SK-N-SH treated with all-trans-retinoic acid at 6 μM for 48 hours (cell line): ENCODE data around the gene MT1F.

Source experiments
- ATAC-seq: fragments of 200-7000 bp; cut with Tn5 transposase; 3 replicates; pipeline ENCODE4 v1.9.1; 2020; ENCODE audit warnings: mild to moderate bottlenecking, moderate library complexity
- BACH2 ChIP-seq: fragments of 250-450 bp; sonication (Bioruptor Pico); IDR thresholded peaks from 2 replicates; pipeline ENCODE4 v1.9.0; 2021; ENCODE audit warnings: mild to moderate bottlenecking, borderline replicate concordance
- CREB5 ChIP-seq: fragments of 250-450 bp; sonication (Bioruptor Pico); IDR thresholded peaks from 2 replicates; pipeline ENCODE4 v1.5.1; 2020; ENCODE audit warnings: low read depth, mild to moderate bottlenecking, moderate library complexity
- CSDC2 ChIP-seq: fragments of 250-450 bp; sonication (Bioruptor Pico); IDR thresholded peaks from 2 replicates; pipeline ENCODE4 v1.5.0; 2020; ENCODE audit warnings: mild to moderate bottlenecking, moderate library complexity
- CSRNP3 ChIP-seq: fragments of 250-450 bp; sonication (Bioruptor Pico); IDR thresholded peaks from 2 replicates; pipeline ENCODE4 v1.5.1; 2021; ENCODE audit warnings: mild to moderate bottlenecking, moderate library complexity
- ESRRG ChIP-seq: fragments of 250-450 bp; sonication (Bioruptor Pico); IDR thresholded peaks from 2 replicates; pipeline ENCODE4 v1.6.1; 2021; ENCODE audit warnings: mild to moderate bottlenecking
- GLIS3 ChIP-seq: fragments of 250-450 bp; sonication (Bioruptor Pico); IDR thresholded peaks from 2 replicates; pipeline ENCODE4 v1.5.0; 2020; ENCODE audit warnings: mild to moderate bottlenecking, moderate library complexity
- ISL1 ChIP-seq: fragments of 250-450 bp; sonication (Bioruptor Pico); IDR thresholded peaks from 2 replicates; pipeline ENCODE4 v2.1.2; 2022; ENCODE audit warnings: mild to moderate bottlenecking, moderate library complexity
- OSR1 ChIP-seq: fragments of 250-450 bp; sonication (Bioruptor Pico); IDR thresholded peaks from 2 replicates; pipeline ENCODE4 v1.8.0; 2022; ENCODE audit warnings: moderate library complexity, mild to moderate bottlenecking, inconsistent platforms
- PATZ1 ChIP-seq: fragments of 250-450 bp; sonication (Bioruptor Pico); IDR thresholded peaks from 2 replicates; pipeline ENCODE4 v1.8.0; 2020; ENCODE audit warnings: mild to moderate bottlenecking, moderate library complexity, borderline replicate concordance
- POU6F1 ChIP-seq: fragments of 250-450 bp; sonication (Bioruptor Pico); IDR thresholded peaks from 2 replicates; pipeline ENCODE4 v1.8.0; 2021; ENCODE audit warnings: low read depth, mild to moderate bottlenecking, moderate library complexity, borderline replicate concordance
- PPARA ChIP-seq: fragments of 250-450 bp; sonication (Bioruptor Pico); IDR thresholded peaks from 2 replicates; pipeline ENCODE4 v1.5.0; 2020; ENCODE audit warnings: mild to moderate bottlenecking, borderline replicate concordance
- RARB ChIP-seq: fragments of 250-450 bp; sonication (Bioruptor Pico); IDR thresholded peaks from 2 replicates; pipeline ENCODE4 v1.8.0; 2021; ENCODE audit warnings: mild to moderate bottlenecking, moderate library complexity
- SNAI2 ChIP-seq: fragments of 250-450 bp; sonication (Bioruptor Pico); IDR thresholded peaks from 2 replicates; pipeline ENCODE4 v1.5.0; 2020; ENCODE audit warnings: mild to moderate bottlenecking, moderate library complexity
- TCF4 ChIP-seq: fragments of 250-450 bp; sonication (Bioruptor Pico); IDR thresholded peaks from 2 replicates; pipeline ENCODE4 v1.8.0; 2021; ENCODE audit warnings: mild to moderate bottlenecking, moderate library complexity, borderline replicate concordance
- TOX ChIP-seq: fragments of 250-450 bp; sonication (Bioruptor Pico); IDR thresholded peaks from 2 replicates; pipeline ENCODE4 v1.8.0; 2021; ENCODE audit warnings: mild to moderate bottlenecking, moderate library complexity, borderline replicate concordance
- TSHZ2 ChIP-seq: fragments of 250-450 bp; sonication (Bioruptor Pico); IDR thresholded peaks from 2 replicates; pipeline ENCODE4 v1.5.0; 2020; ENCODE audit warnings: mild to moderate bottlenecking, moderate library complexity
- ZC3H10 ChIP-seq: fragments of 250-450 bp; sonication (Bioruptor Pico); IDR thresholded peaks from 2 replicates; pipeline ENCODE4 v1.5.1; 2021; ENCODE audit warnings: mild to moderate bottlenecking, moderate library complexity
- ZFP3 ChIP-seq: fragments of 250-450 bp; sonication (Bioruptor Pico); IDR thresholded peaks from 2 replicates; pipeline ENCODE4 v1.5.0; 2020; ENCODE audit warnings: mild to moderate bottlenecking, moderate library complexity
- ZNF565 ChIP-seq: fragments of 450-650 bp; formaldehyde crosslinking; conservative IDR thresholded peaks from 2 replicates; pipeline ENCODE4 v1.5.0; 2020; ENCODE audit warnings: low read depth, mild to moderate bottlenecking, moderate library complexity
- ZNF8 ChIP-seq: fragments of 450-650 bp; formaldehyde crosslinking; IDR thresholded peaks from 2 replicates; pipeline ENCODE4 v1.5.0; 2020; ENCODE audit warnings: mild to moderate bottlenecking, moderate library complexity

Gene MT1F

GRCh38 chr16:56701534-56701933 is 43.8 kb downstream of the MT1F start:
- no peak for TF ChIP-seq ZC3H10 (CRISPR knock-in tag)
- TF ChIP-seq TOX: no peak
- TF ChIP-seq ZNF565 (CRISPR knock-in tag): no peak
- TF ChIP-seq TCF4: no peak
- no peak for TF ChIP-seq CREB5 (CRISPR knock-in tag)
- no peak for TF ChIP-seq PATZ1 (CRISPR knock-in tag)
- TF ChIP-seq TSHZ2 (CRISPR knock-in tag): no peak
- no peak for TF ChIP-seq GLIS3 (CRISPR knock-in tag)
- no peak for TF ChIP-seq ZNF8 (CRISPR knock-in tag)
- TF ChIP-seq ISL1 (CRISPR knock-in tag): no peak
- no peak for TF ChIP-seq BACH2 (CRISPR knock-in tag)
- peak; percentile 13; the same call in 2 of the 3 replicates for ATAC-seq

GRCh38 chr16:56702836-56703235 is 45.1 kb downstream of the MT1F start:
- no peak for ATAC-seq
- no peak for TF ChIP-seq OSR1 (CRISPR knock-in tag)
- TF ChIP-seq CSRNP3 (CRISPR knock-in tag): no peak
- TF ChIP-seq CSDC2 (CRISPR knock-in tag): no peak
- TF ChIP-seq ESRRG (CRISPR knock-in tag): no peak
- no peak for TF ChIP-seq PPARA
- no peak for TF ChIP-seq RARB (CRISPR knock-in tag)
- no peak for TF ChIP-seq PATZ1 (CRISPR knock-in tag)
- TF ChIP-seq SNAI2: no peak
- TF ChIP-seq ZNF8 (CRISPR knock-in tag): no peak
- TF ChIP-seq POU6F1 (CRISPR knock-in tag): no peak
- no peak for TF ChIP-seq ZFP3 (CRISPR knock-in tag)
- no peak for TF ChIP-seq TSHZ2 (CRISPR knock-in tag)
- TF ChIP-seq, all 23 proteins: peak for 0
